ENCODE results near the gene GPC5.

- no peak for TF ChIP-seq CTCF (IDR thresholded peaks at IDR 0.05)
- TF ChIP-seq POLR2A (IDR thresholded peaks at IDR 0.05): no peak
Measured at GRCh38 chr13:91907398-91907797, 509.0 kb downstream of the GPC5 start.
